SKM-1 (cell line): ENCODE measurements around the gene DST.

Experiments used
- DNase-seq: peaks from one replicate; lab custom pipeline; 2025; ENCODE audit not compliant: unreplicated experiment; lab: John Stamatoyannopoulos, UW

Gene DST

DNA sequence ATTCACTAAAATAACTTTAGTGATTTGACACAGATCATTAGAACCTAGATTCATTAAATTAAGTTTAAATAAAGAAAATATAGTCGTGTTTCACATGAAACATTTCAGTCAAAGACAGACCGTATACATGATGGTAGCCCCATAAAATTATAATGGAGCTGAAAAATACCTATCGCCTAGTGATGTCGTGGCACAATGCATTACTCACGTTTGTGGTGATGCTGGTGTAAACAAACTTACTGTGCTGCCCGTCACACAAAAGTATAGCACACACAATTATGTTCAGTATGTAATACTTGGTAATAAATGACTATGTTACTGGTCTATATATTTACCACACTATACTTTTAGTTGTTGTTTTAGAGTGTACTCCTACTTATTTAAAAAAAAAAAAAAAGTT, 17.3 kb downstream of the DST start:
- DNase-seq: no peak

DNA sequence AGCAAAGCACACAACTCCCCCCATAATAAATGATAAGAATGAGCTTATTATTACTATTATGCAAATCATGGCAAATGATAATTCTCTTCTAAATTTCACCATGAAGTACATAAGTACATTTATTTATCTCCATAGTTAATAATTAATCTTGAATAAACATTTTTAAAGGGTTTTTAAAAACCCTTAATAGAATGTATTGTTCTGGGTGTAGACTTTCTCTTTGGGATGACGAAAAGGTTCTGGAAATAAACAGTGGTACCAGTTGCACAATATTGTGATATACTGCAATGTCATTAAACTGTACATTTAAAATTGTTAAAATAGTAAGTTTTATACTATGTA, 18.0 kb downstream of the DST start:
- DNase-seq: no peak

DNA sequence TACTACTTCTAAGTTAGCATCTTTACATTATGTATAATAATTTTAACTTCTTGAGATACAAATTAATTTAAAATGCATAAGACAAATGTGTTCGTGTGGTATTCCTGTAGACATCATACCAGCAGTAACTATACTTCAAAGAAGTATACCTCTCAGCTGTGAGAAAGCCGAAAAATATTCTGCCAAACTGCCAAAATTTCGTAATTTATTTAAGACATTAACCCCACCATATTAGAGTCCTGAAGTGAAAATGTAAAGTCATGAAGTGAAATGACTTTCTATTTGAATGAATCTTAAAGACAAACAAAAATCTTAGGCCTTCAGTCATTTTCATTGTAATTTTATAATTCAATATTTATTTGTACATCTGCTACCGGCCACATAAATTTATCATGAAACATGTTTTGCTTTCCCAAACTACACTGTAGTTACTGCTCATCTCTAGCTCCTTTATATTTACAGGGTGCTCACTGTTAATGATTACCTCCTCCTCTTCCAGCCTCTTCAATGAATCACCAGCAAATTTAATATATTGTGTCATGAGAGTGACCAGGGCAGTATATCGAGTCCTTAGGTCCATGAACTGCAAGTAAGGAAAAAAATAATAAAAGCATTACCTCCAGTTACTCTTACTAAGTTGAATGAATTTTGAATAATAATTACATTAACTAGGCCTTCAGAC, 18.5 kb downstream of the DST start:
- no peak for DNase-seq

DNA sequence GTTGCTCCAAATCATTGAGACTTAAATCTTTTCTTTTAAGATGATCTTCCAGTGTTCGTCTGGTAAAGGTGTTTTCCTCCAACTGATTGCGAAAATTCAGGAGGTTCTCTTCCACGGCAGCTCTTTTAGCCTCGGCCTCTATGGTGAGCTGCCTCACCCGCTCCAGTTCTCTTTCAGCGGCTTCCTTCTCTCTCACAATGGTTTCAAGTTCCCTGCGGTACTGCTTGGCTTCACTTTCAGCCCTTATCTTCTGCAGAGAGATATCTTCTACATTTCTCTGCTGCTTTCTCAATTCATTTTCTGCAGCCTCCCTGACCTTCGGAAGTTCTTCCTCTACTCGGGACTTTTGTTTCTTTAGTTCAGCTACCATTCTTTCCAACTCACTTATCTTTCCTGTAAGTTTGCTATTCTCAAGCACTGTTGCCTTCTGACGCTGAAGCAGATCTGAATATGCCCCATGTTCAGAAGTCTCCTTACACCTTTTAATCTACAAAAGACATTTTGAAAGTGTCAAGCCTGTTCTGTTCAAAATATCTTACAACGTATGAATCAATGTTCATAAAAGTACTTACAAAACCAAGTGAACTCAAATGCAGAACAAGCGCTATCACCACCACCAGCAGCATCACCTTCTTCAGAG, 22.3 kb downstream of the DST start:
- no peak for DNase-seq

DNA sequence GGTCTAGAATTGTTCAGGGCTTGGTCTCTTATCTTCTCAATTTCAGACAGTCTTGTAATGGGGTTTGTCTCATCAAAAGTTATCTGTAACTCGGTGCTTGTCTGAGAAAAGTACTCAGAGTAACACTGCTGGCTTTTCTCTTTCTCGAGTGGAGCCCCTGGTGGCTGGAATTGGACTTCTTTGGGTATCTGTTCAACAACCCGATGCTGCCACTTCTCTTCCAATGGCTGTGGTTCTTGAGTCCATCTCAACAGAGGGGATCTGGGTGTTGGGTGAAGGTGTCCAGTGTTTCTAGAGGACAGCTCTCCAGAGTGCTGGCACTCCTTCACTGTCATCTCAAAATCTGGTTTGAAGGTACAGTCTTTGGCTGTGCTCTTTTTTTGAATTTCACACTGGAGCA, 24.6 kb downstream of the DST start:
- no peak for DNase-seq

DNA sequence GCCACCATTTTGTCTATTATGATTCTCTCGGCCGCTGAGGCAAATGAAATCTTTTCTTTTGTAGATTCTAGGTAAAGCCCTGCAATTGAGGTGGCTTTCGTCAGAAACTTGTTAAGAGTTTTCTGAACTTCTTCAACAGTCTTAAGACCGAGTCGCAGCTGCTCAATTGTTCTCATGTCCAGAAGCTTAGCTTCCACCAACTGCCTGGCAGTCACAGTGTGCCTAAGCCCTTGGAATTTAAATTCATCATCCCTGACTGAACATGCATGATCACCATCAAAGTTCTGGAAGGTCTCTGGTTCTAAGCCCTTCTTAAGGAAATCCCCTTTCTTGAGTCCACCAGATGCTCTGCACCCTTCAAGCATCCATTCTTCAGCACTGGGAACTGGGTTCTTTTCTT, 25.7 kb downstream of the DST start:
- DNase-seq: no peak

DNA sequence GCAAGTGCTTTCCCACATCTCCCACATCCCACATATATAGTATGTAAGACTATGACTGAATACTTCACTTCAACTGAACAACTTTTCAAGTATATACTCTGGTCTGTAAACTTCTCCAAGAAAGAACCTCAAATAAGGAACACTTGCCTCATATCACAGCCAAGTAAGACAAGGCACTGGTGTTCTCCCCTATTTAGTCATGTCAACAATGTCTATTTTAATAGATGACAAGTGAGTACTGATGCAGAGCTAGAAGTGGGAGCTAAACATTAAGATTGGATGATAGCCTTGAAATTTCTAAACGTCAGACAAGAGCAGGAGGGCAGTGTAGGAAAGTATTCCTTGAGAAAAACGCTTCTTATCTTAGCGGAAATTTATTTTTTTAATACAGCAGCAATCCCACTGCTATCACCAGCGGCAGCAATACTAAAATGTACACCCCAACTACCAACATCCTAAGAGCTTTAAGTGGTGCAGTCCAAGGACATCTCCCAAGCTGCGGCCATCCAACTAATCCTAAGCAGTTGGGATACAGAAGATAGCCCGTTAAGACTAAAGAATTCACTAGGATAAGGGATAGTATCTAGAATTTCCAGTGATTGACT, 29.3 kb downstream of the DST start:
- DNase-seq: no peak

DNA sequence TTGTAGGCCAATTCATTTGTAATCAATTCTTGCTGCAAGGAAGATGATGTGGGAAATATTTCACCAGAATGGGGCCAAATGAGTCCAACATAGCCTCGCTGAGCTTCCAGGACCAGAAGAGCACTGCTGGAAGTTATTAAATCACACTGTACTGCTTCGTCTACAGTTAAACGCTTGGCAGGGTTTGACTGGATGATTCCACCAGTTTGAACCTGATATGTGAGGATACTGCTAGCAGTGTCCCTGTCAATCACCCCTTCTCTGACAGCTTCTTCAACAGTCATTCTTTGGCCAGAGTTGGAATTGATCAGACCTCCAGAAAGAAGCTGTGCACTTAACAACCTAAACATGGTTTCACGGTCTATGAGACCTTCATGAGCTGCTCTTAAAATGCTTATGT, 34.4 kb downstream of the DST start:
- no peak for DNase-seq

DNA sequence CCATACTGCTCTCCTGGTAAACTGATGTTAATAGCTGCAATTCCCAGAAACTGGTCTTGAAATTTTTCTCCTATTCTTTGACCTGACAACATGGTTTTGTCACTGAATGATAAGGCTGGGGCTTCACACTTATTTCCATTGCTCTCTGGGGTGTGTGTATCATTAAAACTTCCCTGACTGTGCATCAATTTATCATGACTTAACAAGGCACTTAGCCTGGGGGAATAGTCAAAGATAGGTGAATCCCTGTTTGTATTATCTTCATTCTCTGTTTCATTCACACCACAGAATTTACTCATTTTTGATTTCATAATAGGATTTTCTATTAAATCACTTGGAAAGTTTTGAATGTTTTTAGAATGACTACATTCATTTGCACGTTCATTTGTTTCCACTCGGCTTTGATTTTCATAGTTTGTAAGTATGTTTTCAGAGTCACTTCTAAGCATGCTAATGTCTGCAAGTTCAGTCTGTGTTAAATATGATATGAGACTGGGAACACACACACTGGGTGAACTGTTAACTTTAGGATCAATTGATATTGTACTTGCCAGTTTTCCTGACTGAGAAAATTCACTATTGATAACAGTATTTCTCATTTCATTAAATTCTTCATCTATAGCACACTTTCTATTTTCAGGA, 35.5 kb downstream of the DST start:
- DNase-seq: no peak

DNA sequence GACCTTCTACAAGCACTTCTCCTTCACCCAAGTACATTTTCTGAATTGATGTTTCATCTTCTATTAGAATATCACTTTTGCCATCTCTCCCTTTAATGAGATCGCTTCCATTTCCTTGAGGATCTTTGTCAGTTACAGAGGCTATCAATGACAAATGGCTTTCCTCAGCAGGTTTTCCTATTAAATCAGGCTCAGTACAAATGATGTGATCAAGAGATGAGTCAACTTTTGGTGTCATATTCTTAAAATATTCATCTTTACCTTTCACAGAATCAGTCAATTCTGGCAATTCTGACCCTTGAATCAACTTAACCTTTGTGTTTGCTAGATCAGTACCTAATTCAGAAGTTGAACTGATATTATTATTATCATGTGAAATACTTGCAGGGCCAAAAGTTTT, 37.3 kb downstream of the DST start:
- no peak for DNase-seq

DNA sequence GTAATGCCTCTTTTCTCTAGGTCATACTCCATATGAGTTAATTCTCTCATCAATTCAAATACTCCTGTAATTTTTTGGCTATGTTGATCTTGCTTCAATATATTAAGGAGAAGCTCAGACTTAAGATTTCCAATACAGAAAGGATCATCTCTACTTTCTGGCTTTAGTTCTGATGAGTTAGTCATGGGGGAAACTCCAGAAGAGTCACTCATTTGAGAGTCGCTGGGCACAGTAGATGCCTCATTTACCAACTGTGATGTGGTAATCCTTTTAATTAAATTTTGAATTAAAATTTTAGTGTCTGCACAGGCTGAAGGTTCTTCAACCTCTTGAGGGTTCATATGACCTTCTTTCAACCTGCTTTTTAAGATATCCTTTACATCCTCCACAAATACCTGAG, 38.5 kb downstream of the DST start:
- DNase-seq: no peak

DNA sequence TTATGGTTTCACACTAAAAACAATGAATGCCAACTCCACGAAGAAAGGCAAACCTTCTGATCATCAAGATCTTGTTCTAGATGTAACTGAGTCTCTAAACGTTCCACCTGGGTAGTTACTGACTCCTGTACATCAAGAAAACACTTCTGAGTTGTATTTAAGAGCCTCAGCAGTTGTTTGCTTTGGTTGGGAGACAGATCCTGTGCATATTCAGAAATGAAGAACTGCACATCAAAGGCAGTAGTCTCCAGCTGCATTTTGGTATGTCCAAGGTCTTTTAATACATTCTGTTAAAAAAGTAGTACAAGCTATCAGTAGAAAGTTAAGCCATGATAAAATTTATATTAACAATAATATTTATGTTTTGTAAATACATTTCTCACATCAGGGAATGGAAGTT, 41.3 kb downstream of the DST start:
- no peak for DNase-seq

DNA sequence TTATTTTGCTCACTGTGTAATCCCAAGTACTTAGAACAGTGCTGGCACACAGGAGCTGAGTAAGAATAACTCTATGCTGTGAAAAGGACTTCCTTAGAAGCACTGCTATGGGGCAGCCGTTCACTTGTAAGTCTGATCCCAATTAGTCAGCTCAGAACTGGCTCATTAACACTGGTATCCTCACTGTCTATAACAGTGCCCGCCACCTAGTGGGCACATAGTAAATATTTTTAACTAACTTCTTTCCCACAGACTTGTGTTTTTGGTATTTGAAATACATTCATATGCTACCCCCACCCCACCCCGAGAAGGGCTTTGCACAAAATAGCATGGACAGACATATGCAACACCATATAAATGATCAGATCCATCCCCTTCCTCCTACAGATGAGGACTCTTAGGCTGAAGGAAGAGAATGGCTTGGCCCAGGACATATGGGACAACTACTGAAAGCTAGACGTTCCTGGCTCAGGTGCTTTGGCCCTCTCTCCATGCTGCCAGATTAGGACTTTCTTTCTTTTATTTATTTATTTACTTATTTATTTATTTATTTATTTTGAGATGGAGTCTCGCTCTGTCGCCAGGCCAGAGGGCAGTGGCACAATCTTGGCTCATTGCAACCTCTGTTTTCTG, 47.1 kb downstream of the DST start:
- DNase-seq: peak; percentile 47

DNA sequence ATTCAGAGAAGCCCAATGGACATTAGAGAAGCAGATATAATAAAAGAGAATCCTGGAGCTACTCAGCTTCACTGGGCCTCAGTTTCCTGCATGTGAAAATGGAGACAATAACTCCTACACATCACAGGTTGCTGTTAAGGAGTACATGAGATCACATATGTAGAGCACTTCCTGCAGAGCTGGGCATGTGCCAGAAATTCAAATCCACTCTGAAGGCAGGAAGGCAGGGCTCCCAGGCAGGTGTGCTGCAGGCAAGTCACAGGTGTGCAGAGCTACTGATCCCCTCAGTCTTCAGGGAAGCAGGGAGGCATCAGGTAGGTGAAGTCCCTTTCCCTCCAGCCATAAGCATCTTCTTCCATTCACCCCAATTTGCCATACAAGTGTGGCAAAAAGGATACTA, 48.0 kb downstream of the DST start:
- no peak for DNase-seq

DNA sequence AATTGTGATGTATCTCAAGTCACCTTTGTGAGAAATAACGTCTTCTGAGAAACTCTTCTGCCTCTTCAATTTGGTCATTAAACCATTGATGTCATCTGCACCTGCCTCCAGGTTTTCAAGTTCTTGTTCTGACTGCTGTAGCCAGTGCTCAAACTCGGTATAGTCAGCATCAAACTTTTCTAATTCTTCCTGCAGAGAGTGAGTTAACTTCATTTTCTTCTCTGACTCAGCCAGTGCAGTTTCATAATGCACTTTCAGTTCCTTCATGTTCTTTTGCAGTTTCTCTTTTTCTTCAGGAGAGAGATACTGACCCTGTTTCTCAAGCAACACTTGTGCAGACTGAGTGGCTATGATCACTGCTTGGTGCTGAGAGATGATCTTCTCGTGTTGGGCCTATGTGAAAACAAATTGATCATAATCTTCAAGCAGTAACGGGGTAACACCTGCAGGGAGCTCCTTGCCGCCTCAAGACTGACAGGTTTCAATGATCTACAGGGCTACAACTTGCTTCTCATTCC, 48.8 kb downstream of the DST start:
- peak; percentile 17 for DNase-seq

DNA sequence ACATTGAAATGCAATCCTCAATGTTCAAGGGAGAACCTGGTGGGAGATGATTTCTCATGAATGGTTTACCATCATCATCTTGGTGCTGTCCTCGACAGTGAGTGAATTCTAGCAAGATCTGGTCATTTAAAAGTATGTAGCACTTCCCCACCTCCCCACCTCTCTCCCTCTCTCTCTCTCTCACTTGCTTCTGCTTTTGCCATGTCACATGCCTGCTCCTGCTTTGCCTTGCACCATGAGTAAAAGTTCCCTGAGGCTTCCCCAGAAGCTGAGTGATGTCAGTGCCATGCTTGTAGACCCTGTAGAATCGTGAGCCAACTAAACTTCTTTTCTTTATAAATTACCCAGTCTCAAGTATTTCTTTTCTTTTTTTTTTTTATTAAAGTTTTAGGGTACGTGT, 60.5 kb downstream of the DST start:
- DNase-seq: no peak

DNA sequence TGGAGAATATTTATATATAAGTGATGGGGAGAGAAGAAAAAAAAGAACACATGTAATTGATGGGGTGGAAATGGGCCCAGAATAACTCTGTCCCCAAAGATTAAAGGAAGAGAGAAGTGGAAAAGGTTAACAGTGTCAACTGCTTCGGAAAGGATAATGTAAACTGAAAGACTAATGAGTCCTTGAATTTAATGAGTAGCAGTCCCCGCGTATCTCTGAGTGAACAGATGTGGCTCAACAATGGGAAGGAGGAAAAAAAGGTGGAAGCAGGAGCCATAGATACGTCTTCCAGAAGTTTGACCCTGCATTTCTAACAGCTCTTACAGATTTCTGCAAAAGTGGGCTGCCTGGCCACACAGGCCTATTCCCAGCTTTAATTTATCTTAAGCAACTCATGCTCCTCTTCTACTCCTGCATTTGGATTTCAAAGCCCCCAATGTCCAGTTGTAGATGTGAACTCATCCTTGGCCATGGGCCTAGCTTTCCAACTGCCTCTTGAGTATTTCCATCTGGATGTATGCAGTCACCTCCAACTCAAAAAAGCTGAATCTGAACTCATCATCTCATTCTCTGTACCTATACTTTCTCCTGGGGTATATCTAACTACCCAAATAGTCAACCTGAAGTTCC, 61.3 kb downstream of the DST start:
- DNase-seq: no peak

DNA sequence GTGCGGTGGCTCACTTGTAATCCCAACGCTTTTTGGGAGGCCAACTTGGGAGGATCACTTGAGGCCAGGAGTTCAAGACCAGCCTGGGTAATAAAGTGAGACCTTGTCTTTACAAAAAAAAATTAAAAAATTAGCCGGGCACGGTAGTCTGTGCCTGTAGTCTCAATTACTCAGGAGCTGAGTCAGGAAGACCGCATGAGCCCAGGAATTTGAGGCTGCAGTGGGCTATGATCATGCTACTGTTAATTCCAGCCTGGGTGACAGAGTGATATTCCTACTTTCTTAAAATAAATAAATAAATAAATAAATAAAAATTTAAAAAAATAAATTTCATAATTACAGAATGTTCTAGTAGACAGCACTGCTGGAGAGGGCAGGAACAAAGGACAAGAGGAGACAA, 62.4 kb downstream of the DST start:
- DNase-seq: no peak

DNA sequence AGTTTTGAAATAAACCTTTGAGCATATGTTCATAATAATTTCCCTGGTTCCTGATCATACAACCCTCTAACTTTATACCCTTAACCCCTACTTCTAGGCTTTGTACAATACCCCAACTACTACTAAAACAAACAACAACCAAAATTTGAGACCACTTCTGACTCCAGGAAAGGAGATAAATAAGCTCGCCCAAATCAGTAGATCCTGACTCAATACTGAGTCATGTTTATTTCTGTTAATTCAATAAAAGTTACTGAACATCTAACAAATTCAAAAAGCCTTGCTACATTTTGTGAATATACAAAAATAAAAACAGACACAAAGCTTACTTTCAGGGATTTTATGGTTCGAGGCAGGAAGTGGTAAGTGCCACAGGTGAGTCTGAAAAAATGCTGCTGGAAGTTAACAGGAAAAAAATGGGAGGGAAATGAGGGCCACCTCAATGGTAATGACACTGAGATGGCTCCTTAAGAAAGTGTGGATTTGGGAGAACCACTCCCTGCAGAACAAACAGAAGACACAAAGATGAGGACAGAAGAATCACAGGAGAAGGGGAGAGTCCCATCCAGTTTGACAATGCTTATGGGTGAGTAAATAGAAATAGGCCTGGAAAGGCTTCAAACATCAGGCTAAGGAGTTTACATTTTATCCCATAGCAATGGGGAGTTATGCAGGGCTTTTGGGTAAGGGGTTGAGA, 63.4 kb downstream of the DST start:
- DNase-seq: no peak

DNA sequence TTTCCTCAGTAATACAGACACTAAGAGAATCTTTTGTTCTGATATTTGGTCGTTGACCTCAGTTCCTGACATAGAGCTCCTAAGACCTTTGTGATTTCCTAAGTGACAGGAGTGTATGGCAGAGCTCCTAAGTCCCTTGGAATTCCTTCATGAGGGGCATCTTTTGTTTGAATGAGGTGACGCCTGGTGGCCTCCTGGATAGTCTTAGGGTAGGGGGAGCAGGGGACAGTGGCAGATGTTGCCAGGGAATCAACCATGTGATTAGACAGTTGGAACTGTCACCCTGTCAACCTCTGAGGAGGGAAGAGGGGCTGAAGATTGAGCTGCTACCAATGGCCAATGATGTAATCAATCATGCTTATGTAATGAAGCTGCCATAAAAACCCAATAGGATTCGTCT, 67.0 kb downstream of the DST start:
- no peak for DNase-seq

DNA sequence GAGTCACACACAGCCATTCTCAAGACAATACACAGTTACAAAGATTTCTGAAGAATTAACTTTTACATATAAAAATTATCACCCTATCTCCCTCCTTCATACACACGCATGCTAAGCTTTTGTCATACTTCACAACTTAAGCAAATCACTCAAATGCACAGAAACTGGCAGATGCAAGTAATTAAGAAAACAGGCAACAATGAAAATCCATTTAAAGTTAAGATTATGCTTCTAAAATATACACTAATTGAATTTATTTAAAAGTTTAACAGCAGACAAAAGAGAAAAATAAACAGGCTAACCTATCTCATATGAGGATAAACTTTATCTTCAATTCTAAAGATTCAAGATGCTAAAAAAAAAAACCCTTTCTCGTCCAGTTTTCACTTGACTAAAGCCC, 68.4 kb downstream of the DST start:
- DNase-seq: no peak
